ENCODE measurements around the gene PIK3IP1.
A peak's percentile ranks its signal among the peaks of the same experiment; 100 is the strongest.

The PIK3IP1 gene

GRCh38 chr22:31278151-31278621 is 14.1 kb downstream of the PIK3IP1 start:
- no peak for DNase-seq

- no peak for DNase-seq
Measured at GRCh38 chr22:31277741-31278140, 14.5 kb downstream of the PIK3IP1 start.

- DNase-seq: no peak
Measured at GRCh38 chr22:31276426-31277167, 15.7 kb downstream of the PIK3IP1 start.

- no peak for DNase-seq
Measured at GRCh38 chr22:31275576-31275975, 16.7 kb downstream of the PIK3IP1 start.

GRCh38 chr22:31275018-31275417 is 17.3 kb downstream of the PIK3IP1 start:
- no peak for DNase-seq

GRCh38 chr22:31274017-31274416 is 18.3 kb downstream of the PIK3IP1 start:
- no peak for DNase-seq

GRCh38 chr22:31272522-31273446 is 19.5 kb downstream of the PIK3IP1 start:
- peak; percentile 11 for DNase-seq

GRCh38 chr22:31271485-31271884 is 20.8 kb downstream of the PIK3IP1 start:
- no peak for DNase-seq

- DNase-seq: no peak
Measured at GRCh38 chr22:31271026-31271425, 21.3 kb downstream of the PIK3IP1 start.

- no peak for DNase-seq
Measured at GRCh38 chr22:31269892-31270579, 22.3 kb downstream of the PIK3IP1 start.

GRCh38 chr22:31268281-31268680 is 24.0 kb downstream of the PIK3IP1 start:
- no peak for DNase-seq

- no peak for DNase-seq
Measured at GRCh38 chr22:31263896-31264640, 28.2 kb downstream of the PIK3IP1 start.

GRCh38 chr22:31262312-31263133 is 29.8 kb downstream of the PIK3IP1 start:
- DNase-seq: no peak

- DNase-seq: no peak
Measured at GRCh38 chr22:31260474-31260856, 31.8 kb downstream of the PIK3IP1 start.

GRCh38 chr22:31259798-31260473 is 32.4 kb downstream of the PIK3IP1 start:
- no peak for DNase-seq

GRCh38 chr22:31253949-31254348 is 38.3 kb downstream of the PIK3IP1 start:
- DNase-seq: no peak

GRCh38 chr22:31250740-31251600 is 41.3 kb downstream of the PIK3IP1 start:
- DNase-seq: no peak

- no peak for DNase-seq
Measured at GRCh38 chr22:31248965-31249958, 43.0 kb downstream of the PIK3IP1 start.

Measured in NCI-H1694 treated with DMSO at 0.1 percent for 48 hours (cell line).